Stimulated activated CD8-positive, alpha-beta memory T cell treated with anti-CD3 and anti-CD28 coated beads, Interleukin-2, amount 100 ng/mL, for 48 hours (primary cell): ENCODE measurements around the gene TNS3.

Experiments
- DNase-seq, 2 donors: peaks; one replicate each; pipeline ENCODE4 v3.0.0-alpha.2; 2020; ENCODE audit warnings: low read depth in 2 of 2

Gene TNS3

DNA sequence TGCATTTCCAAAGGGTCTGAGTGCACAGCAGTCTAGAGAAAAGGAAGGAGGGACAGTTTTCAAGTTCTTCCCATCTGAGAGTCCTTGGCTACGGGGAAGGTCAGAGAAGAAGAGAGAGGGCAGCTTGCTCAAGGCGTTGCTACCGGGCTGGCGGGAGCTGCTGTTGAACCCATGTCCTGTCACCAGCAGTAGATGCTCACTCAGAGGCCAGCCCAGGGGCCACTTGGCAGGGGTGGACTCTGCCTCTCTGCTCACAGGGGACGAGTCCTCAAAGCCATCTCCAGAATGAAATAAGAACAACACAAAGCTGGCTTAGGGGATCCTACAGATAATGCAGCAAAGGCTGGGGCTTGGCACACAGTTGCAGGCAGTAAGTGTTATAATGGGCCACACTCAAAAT lies 231.5 kb downstream of the TNS3 start:
- DNase-seq: no peak

DNA sequence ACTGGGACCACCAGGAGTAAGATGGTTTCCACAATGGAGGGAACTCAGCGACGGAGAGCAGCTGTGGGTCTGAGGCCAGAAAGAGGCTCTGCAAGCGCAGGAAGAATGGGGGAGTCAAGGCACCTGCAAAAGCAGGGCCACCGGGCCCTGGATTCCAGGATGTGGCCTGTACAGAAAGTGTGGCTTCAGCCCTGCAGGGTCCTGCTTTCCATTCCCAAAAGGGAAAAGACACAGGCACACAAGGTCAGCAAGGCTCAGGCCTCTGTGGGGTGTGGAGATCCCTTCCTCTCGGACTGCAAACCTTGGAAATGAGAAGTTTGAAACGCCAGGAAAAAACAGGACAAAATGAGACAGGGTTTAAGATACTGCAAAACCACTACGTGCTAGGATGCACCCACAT lies 232.5 kb downstream of the TNS3 start:
- DNase-seq: no peak

DNA sequence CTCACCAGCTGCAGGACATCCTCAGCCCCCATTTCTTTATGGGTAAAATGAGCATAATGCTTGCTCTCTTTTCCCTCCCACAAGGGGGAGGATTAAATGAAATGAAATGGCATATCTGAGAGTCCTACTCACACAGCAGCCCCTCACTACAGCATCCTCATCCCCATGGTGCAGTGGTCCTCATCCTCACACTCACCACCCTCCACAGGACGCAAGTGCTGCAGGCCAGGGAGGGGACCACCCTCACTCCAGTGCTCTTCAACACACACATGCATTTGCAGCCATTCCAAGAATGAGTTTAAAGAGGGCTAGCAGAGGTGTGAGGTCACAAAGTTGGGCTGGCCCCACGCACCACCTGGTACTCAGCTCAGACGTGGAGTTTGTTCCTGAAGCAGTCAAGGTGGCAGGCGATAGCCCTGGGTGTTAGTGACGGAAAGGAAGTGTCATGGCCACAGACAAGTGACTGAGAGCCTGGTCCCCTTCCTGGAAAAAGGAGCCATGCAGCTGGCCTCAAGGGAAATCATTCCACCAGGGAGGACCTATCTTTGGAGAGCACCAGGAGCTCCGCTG lies 234.0 kb downstream of the TNS3 start:
- no peak for DNase-seq

DNA sequence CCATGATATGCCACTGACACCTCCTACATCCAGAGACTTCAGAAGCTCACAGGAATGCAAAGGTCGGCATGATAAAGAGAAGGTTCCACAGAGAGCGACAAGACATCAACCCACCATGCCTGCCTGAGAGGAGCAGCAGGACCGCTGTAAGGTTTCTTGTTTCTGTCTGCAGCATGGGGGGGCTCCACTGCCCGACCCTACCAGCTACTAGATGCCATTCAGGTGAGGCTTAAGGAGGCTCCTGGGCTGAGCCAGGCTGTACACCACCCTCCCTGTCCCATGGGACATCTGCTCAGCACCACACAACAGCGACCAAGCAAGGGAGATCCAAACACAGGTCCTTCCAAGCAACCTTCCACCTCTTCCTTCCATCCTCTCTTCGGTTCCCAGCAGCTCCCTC lies 234.6 kb downstream of the TNS3 start:
- DNase-seq: no peak

DNA sequence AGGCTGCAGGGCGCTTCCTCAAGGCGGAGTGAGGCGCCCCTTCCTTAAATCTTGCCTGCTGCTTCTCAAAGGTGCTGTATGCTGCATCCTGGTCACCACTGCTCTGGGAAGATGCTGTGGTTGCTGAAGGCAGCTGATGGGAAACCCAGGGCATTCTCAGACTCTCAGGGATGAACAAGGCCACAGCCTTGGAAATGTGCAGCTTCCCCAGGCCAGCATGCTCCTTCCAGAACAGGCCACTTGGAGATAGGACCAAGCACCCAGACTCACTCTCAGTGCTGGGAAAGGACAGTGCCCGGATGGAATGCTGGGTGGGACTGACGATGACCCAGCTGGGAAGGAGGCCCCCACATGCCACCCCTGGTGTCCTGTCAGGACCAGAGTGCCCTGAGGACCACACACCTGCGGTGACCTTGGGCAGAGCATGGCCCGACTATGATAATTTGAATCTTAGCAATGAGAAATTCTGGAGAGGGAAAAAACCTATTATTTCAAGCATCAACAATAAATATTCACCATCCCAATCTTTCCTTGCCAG lies 235.5 kb downstream of the TNS3 start:
- DNase-seq: no peak

DNA sequence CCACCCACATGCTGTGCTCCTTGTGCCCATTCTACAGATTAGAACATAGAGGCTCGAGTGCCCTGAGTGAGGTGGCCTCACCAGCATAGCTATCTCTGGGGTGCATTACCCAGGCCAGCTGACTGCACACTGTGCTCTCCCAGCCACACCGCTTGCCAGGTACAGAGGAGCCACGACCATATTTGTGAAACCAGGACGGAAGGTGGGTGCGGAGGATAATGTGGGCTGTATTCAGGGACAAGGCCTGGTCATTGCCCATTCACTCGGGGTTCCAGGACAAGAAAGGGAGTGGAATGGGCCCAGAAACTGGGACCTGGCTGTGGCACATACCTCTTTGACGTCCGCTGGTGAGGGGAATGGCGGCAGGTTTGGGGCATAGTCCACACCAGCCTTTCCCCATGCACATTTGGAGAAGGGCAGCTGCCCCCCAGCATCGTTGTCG lies 236.0 kb downstream of the TNS3 start:
- no peak for DNase-seq

DNA sequence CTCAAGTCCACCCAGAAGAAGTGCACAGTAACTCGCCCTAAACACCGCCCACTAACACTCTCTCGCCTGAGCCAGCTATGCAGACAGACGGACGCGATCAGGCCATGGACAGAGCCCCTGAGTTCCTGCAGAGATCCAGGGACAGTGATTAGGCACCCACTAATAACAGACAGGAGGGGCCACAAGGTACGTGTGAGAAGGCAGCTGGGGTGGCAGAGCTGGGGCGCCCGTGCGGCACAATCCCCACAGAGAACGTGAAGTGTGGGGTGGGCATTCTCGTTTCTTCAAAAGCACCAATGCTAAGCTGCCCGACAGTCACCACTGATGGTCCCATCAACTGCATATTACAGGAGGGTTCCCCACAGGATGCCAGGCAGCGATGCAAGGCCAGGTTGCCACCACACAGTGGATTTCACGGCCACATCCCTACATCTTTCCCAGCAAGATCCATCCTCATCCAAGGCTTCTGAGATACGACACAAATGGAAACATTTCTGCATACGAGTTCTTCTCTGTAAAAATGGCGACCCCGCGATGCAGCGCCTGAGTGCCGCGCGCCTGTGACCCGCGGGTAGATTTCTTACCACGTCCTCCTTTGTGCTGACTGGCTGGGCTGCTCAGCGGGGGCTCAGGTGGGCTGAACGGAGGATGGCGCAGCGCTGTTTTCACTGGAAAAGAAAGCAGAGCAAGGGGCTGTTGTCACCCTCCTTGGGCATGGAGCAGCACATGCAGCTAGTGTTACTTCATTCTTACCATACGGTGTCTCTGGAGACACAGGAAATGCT lies 237.5 kb downstream of the TNS3 start:
- DNase-seq: no peak

DNA sequence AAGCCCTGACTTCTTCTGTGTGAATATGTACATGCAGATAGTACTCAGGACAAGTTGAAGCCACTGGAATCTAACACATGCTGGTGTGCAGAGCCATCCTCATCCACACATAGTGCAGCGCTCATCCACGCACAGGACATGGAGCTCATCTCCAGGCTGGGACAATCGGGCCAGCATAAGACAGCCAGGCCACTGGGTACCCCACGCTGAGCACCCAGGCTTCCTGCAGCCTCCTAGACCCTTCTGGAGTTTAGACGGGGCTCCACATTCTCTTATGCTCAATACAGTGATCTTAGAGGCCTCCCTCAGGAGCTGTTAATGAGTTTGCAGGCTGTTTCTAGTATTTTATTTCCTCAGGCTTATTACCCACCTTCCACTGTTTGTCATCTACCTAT lies 238.9 kb downstream of the TNS3 start:
- DNase-seq: no peak

DNA sequence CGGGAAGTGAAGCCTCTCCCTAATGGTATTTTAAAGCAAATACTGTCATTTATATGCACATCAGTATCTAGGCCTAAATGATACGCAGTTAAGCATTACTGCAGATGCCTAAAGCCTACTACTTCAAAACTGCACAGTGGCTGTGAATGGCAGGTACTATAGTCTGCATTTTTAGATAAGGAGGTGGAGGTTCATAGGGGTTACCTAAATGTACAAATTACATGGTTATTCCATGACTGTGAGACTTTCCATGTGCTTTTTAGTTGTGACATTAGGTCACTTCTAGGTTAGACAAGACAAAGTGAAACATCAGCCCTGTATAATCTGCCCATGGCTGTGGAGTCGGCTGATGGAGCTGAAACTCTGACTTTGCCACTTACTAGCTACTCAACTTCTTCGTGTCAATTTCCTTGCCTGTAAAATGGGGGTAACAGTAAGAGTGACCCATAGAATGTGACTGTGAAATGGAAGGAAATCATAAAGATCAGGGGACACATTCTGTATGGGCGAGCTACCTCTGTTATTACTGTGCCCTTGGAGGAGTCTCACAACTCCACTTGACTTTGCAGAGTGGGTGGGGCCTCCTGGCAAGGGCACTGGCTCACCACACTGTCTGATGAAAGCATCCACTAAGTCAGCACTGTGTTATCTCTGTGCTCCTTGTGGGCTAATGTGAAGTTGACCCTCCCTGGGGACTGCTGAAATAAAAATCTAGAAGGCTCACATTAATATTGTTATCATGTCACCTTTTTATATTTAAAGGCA lies 239.4 kb downstream of the TNS3 start:
- DNase-seq: no peak

DNA sequence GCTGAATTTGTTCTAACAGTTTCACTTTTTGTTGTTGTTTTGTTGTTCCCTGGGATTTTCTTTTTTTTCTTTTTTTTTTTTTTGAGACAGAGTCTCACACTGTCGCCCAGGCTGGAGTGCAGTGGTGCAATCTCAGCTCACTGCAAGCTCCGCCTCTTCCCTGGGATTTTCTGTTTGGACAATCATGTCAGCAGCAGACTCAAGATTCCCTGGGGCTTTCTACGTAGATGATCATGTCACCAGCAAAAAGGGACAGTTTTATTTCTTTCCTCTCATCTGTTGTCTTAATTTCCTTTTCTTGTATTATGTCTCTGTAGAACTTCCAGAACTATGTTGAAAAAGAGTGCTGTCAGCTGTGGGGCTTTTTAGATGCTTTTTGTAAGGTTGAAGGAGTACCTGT lies 241.4 kb downstream of the TNS3 start:
- no peak for DNase-seq

DNA sequence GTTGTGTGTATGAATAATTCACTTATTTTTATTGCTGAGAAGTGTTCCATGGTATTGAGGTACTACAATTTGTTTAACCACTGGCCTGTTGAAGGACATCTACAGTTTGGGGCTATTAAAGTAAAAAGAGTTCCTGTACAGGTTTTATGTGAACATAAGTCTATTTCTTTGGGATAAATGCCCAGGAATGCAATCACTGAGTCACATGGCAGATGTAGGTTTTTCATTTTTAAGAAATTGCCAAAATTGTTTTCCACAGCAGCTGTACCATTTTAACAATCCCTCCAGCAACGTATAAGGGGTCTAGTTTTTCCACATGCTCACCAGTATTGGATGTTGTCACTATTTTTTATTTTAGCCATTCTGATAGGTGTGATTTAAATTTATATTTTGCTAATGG lies 243.9 kb downstream of the TNS3 start:
- DNase-seq: no peak

DNA sequence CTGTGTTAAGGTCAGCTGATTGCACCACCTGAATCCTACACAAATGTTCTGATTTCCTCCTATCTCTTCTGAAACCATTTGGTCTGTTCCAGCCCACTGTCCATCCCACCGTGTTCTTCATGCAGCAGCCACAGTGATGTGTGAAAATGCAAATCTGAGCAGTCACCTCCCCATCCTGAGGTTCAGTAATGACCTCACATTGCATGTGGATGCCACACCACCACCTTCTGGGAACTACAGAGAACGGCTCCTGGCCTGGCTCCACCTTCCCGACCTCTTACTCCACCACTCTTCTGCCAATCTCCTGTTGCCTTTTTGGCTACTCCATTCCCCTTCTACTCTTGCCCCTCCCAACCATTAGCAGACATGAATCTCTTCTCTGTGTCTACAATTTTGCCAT lies 244.4 kb downstream of the TNS3 start:
- no peak for DNase-seq

DNA sequence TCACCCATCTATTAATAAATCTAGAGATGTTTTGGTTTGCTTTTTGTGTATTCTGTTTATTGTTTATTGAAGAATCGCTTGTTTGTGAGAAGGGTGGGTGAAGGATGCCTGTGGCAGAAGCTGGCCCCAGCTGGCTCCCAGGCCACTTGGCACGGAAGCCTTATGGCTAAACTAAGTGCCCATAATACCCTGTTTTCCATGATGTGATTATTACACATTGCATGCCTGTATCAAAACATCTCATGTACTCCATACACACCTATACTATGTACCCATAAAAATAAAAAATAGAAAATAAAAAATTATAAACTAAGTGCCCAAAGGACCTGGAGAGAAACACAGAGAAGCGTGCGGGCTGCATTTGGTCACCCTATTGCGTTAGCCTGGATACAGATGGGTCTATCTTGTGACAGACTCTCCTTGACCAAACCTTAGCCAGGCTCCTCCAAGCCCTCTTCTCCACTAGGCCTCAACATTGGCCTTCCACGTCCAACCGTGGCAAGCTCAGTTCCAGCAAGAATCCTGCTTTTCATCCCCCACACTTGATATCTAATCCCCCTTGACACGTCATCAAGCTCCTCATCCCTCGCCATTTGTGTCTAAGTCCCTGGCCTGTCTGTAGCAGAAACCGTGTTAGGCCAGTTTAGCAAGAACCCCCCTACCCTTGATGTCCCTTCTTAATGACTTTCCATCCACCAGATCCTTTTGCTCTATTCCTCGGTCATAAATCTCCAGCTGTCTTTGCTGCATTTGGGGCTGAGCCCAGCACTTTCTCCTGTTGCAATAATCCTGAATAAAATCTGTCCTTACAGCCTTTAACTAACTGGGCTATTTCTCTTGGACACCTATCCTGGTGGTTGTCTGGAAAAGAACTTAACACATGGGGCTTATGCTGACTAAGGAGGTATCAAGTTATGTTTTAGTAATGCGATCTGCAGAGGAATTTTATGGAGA lies 245.2 kb downstream of the TNS3 start:
- no peak for DNase-seq

DNA sequence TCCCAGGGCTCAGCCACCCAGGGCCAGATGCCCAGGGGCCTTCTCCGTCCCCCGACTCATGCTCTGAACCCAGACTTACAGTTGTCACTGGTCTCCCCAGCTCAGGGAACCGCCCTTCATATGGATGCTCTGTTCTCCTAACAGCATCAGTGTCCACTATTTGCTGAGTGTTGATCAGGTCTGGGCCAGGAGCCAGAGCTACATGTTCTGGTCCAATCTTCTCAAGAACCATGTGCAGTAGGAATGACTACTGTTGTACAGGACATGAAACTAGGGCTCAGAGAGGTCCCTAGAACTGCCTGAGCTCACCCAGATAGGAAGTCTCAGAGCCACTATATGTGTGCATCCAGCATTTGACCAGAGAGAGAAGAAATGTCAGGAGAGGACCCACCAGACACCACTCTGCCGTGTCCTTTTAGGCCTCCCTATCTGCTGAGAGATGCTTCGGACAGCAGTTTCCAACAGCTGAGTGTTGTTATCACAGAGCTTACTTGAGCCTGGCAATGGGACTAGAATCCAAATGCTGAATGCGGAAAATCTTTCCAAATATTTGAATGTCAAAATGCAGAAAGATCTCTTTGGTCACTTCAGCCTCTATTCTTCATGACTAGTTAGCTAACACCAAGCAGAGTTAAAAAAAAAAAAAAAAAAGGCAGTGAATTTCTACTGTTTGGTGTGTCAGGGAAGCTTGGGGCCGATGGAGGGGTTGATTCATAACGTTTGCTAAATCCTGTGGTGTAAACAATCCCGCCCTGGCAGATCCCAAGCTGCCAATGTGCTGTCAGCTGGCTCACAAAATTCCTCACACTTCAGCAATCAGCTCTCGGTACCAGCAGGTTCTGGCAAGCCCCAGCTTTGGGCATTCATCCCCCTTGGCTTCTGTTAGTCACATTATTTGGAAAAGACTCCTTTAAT lies 246.1 kb downstream of the TNS3 start:
- no peak for DNase-seq

DNA sequence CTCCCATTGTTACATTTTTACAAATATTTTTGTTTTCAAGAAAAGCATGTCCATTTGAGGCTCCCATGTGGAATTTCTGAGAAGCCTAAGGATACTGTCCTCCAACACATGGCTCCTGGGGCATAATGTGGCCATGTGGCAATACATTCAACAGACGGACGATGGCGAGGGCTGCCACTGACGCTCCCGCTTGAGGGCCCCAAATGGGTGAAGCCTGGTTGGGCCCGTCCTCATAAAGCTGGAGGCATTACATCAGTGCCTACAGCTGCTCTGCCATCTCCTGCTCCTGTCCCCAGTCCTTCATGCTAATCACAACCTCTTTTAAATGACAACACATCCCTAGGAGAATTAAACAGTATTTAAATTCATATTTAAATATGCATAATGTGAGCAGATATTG lies 246.8 kb downstream of the TNS3 start:
- no peak for DNase-seq

DNA sequence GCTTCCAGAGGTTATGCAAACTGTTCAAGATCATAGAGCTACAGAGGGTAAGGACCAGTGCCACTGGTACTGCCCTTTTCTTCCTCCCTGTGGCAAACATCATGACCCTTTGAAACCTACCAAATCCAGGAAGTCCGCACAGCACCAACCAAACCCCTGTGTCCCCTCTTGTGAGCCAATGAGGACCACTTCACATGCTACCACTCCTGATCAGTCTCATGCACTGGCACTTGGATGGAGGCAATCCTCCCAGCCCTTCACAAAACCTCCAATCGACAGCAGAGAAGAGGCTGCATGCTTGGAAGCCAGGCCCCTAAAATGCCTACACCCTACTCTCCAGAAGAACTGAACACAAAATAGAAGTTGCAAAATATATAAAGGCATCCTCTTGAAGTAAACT lies 248.0 kb downstream of the TNS3 start:
- DNase-seq: no peak

DNA sequence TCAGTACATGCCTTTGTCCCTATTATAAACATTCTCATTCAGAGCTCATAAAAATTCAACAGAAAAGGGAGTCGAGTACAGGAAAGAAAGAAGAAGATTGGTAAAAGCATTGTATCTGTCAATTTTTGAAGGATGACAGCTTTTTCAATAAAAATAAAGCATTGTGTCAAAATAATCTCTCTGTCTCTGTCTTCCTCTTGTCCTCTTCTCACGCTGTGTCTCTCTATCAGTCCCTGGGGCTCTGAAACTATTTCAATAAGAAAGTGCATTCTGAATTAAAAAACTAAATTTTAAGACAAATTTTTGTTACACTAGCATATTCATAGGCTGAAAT lies 248.4 kb downstream of the TNS3 start:
- no peak for DNase-seq

DNA sequence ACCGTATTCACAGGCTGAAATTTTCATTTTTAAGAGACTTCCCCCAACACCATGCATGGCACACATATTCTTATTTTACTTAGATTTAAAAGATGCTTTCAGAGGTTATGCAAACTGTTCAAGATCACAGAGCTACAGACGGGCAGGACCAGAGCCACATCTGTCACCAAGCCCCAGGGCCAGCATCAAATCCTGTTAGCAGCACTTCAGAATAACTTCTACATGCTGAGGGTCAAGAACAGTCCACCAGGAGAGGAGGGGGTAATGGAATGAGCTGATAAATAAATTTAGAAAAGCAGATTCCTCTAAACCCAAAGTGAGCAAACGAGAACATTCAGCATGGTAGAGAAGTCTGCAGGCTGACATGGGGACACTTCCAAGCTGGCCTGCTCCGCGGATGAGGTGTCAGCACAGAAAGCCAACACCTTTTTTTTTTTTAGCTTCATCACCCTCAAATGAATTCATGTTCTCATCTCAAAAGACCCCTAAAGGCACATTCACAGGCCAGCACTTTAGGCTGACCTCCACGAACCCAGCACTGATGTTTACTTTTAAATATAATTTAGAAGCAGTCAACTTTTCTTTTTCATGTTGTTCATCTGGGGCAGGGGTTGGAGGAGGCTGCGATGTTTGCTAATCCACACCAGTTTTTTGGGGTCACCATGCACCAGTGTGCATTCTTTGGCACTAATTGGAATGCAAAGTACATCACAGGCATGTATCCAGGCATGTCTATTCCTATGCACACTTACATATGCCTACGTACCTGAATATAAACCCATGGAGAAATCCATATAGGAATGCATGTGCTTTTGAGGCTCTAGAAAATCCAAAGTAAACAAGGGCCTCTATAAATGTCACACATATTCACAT lies 249.0 kb downstream of the TNS3 start:
- DNase-seq: no peak

DNA sequence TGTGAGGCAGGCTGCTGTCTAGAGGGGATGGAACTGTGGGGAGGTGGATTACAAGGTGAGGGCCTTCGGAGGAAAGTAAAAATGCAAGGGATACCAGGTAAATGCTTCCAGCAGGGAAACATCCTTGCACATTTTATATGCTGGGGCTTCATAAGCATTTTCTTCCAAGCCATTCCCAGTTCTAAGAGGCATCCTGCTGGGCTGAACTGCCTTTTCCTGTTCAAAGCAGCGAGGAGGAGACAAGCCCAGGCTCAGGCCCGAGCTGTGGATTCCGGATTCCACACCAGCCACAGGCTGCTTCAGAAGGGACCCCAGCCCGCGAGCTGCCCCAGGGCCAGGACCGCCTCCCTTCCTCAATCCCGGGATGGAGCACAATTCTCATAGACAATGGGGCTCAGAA lies 249.7 kb downstream of the TNS3 start:
- no peak for DNase-seq

DNA sequence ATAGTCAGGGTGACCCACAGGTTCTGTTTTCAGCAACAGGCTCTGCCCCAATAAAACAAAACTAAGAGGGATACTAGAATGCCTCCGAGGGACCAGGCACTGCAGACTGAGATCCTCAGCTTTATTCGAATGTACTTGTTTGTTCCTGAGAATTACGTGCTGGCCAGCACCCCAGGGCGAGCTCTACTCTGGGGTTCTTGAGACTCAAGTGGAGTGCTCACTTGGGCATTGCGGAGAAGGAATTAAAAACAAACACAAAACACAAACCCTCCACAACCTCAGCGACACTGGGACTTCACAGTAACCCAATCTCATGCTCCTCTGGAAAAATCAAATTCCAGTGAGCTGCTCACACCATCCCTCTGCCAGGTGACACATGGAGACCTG lies 250.7 kb downstream of the TNS3 start:
- no peak for DNase-seq
